Activated T-cell treated with anti-CD3 and anti-CD28 coated beads, Interleukin-2, amount 50 U/mL, for 1 hour (primary cell): Measurements from ENCODE around the gene BCAS3.
"Not testable (repeated sequence)": the region's sequence is repeated elsewhere in the genome, so short reads cannot be mapped to it uniquely, and the experiment has no call there.

ENCODE experiments used
- DNase-seq: peaks from one replicate; pipeline ENCODE4 v3.0.0-alpha.2; 2020

The BCAS3 gene

GRCh38 chr17:60802377-60802776 is 124.7 kb downstream of the BCAS3 start:
- DNase-seq, result no peak

- no peak for DNase-seq
Measured at GRCh38 chr17:60803059-60803458, 125.4 kb downstream of the BCAS3 start.

GRCh38 chr17:60804831-60805230 is 127.2 kb downstream of the BCAS3 start:
- DNase-seq, result no peak

GRCh38 chr17:60809421-60809820 is 131.8 kb downstream of the BCAS3 start:
- DNase-seq, result no peak

GRCh38 chr17:60814941-60815340 is 137.3 kb downstream of the BCAS3 start:
- not testable (repeated sequence) for DNase-seq

- no peak for DNase-seq
Measured at GRCh38 chr17:60817192-60817591, 139.5 kb downstream of the BCAS3 start.

- DNase-seq, result no peak
Measured at GRCh38 chr17:60819447-60820130, 141.9 kb downstream of the BCAS3 start.

- no peak for DNase-seq
Measured at GRCh38 chr17:60823515-60823914, 145.9 kb downstream of the BCAS3 start.

GRCh38 chr17:60825351-60825750 is 147.7 kb downstream of the BCAS3 start:
- DNase-seq, result no peak

GRCh38 chr17:60827943-60828342 is 150.3 kb downstream of the BCAS3 start:
- DNase-seq, result no peak

GRCh38 chr17:60832151-60832585 is 154.5 kb downstream of the BCAS3 start:
- no peak for DNase-seq

GRCh38 chr17:60832631-60833030 is 155.0 kb downstream of the BCAS3 start:
- DNase-seq, result no peak

- DNase-seq, result no peak
Measured at GRCh38 chr17:60840456-60840855, 162.8 kb downstream of the BCAS3 start.

- no peak for DNase-seq
Measured at GRCh38 chr17:60845012-60845411, 167.4 kb downstream of the BCAS3 start.

GRCh38 chr17:60846175-60846574 is 168.5 kb downstream of the BCAS3 start:
- no peak for DNase-seq

- DNase-seq, result no peak
Measured at GRCh38 chr17:60851181-60851580, 173.5 kb downstream of the BCAS3 start.

GRCh38 chr17:60857556-60858080 is 180.0 kb downstream of the BCAS3 start:
- no peak for DNase-seq

GRCh38 chr17:60862482-60862881 is 184.8 kb downstream of the BCAS3 start:
- no peak for DNase-seq

GRCh38 chr17:60863892-60864707 is 186.4 kb downstream of the BCAS3 start:
- no peak for DNase-seq

- no peak for DNase-seq
Measured at GRCh38 chr17:60864708-60865005, 187.0 kb downstream of the BCAS3 start.

- no peak for DNase-seq
Measured at GRCh38 chr17:60874772-60875171, 197.1 kb downstream of the BCAS3 start.

GRCh38 chr17:60886731-60887613 is 209.3 kb downstream of the BCAS3 start:
- not testable (repeated sequence) for DNase-seq

GRCh38 chr17:60887614-60888028 is 210.0 kb downstream of the BCAS3 start:
- DNase-seq, result no peak
